GM12875 (cell line): Measurements from ENCODE around the gene AKNA.

Experiments
- H3K4me3 ChIP-seq: one replicate; pipeline ENCODE4 v1.5.1; 2011; ENCODE audit warnings: low read depth, low read length, control low read depth
- CTCF ChIP-seq: IDR thresholded peaks from 2 replicates; pipeline ENCODE4 v1.5.1; 2011; ENCODE audit warnings: low read depth, mild to moderate bottlenecking, control low read depth, inconsistent platforms, low read length, moderate library complexity, borderline replicate concordance; ENCODE audit not compliant: insufficient read depth

The AKNA gene

GRCh38 chr9:114404531-114404930, 16.7 kb upstream of the AKNA start:
- H3K4me3 ChIP-seq: no peak overlapping the region
- TF ChIP-seq CTCF: no peak

GRCh38 chr9:114403153-114403756, 15.5 kb upstream of the AKNA start:
- H3K4me3 ChIP-seq: no peak overlapping the region
- TF ChIP-seq CTCF: no peak

- TF ChIP-seq CTCF: no peak
- no peak overlapping the region for H3K4me3 ChIP-seq
These were observed 13.6 kb upstream of the AKNA start for GRCh38 chr9:114401344-114401743.

GRCh38 chr9:114400772-114401171, 13.0 kb upstream of the AKNA start:
- no peak overlapping the region for H3K4me3 ChIP-seq
- no peak for TF ChIP-seq CTCF

GRCh38 chr9:114400219-114400618, 12.4 kb upstream of the AKNA start:
- H3K4me3 ChIP-seq: no peak overlapping the region
- no peak for TF ChIP-seq CTCF

- H3K4me3 ChIP-seq: no peak overlapping the region
- no peak for TF ChIP-seq CTCF
These were observed 11.6 kb upstream of the AKNA start for GRCh38 chr9:114399381-114399780.

- TF ChIP-seq CTCF: no peak
- H3K4me3 ChIP-seq: peak overlapping the region; percentile 89
These were observed 10.2 kb upstream of the AKNA start for GRCh38 chr9:114397848-114398605.
